K562 (cell line): Measurements from ENCODE around the gene DNASE2. TPM values are rescaled to one million over a fixed set of nuclear protein-coding genes. Genes with fewer than 3 reads are reported as not detected.

Experiments
- ATF7 ChIP-seq: fragments of 450-650 bp; IDR thresholded peaks from 2 replicates; pipeline ENCODE4 v1.7.1; 2014; ENCODE audit warnings: mild to moderate bottlenecking, moderate library complexity
- BRD4 ChIP-seq: fragments of 200-600 bp; sonication (generic); IDR thresholded peaks from 2 replicates; pipeline ENCODE4 v1.6.1; 2017; ENCODE audit warnings: inconsistent platforms
- GATAD2B ChIP-seq: fragments of 450-650 bp; IDR thresholded peaks from 2 replicates; pipeline ENCODE4 v1.6.1; 2017; ENCODE audit warnings: mild to moderate bottlenecking, borderline replicate concordance
- HDAC3 ChIP-seq: fragments of 450-650 bp; IDR thresholded peaks from 2 replicates; pipeline ENCODE4 v1.6.1; 2018; ENCODE audit warnings: borderline replicate concordance, mild to moderate bottlenecking, moderate library complexity; ENCODE audit not compliant: partially characterized antibody
- POLR2AphosphoS2 ChIP-seq: IDR thresholded peaks from 2 replicates; pipeline ENCODE4 v1.6.1; 2012; ENCODE audit warnings: low read length, improper control_type of control experiment
- POU5F1 ChIP-seq: fragments of 150-350 bp; IDR thresholded peaks from 2 replicates; pipeline ENCODE4 v1.6.1; 2014; ENCODE audit warnings: borderline replicate concordance, low read length, low read depth, mild to moderate bottlenecking; ENCODE audit not compliant: partially characterized antibody
- TCF3 ChIP-seq: sonication (generic); formaldehyde crosslinking; IDR thresholded peaks from 2 replicates; pipeline ENCODE4 v1.4.0; 2020; ENCODE audit warnings: mild to moderate bottlenecking, missing genetic modification reagents
- TCF7L2 ChIP-seq: fragments of 150-350 bp; IDR thresholded peaks from 2 replicates; pipeline ENCODE4 v1.6.1; 2016; ENCODE audit warnings: low read depth, mild to moderate bottlenecking, low read length, moderate library complexity
- TEAD4 ChIP-seq, 2 experiments: sonication (generic) in 1 of 2; formaldehyde crosslinking in 1 of 2; IDR thresholded peaks; 2 replicates each; pipeline versions ENCODE4 v1.6.1 to v1.8.0; 2012 to 2022; ENCODE audit warnings: borderline replicate concordance in 1 of 2, inconsistent platforms in 1 of 2, low read length in 1 of 2, mild to moderate bottlenecking in 1 of 2, missing genetic modification reagents in 1 of 2
- ZC3H8 ChIP-seq: fragments of 450-650 bp; IDR thresholded peaks from 2 replicates; pipeline ENCODE4 v1.6.1; 2017
- ZFP36 ChIP-seq: fragments of 150-350 bp; IDR thresholded peaks from 2 replicates; pipeline ENCODE4 v1.6.1; 2018; ENCODE audit warnings: low read length, low read depth; ENCODE audit not compliant: partially characterized antibody
- ZNF24 ChIP-seq: fragments of 450-650 bp; IDR thresholded peaks from 2 replicates; pipeline ENCODE4 v1.6.1; 2016
- ZNF316 ChIP-seq: fragments of 450-650 bp; IDR thresholded peaks from 2 replicates; pipeline ENCODE4 v1.6.1; 2016
- ZNF444 ChIP-seq: fragments of 250-450 bp; sonication (Bioruptor Pico); IDR thresholded peaks from 2 replicates; pipeline ENCODE4 v1.4.0; 2020; ENCODE audit warnings: mild to moderate bottlenecking, moderate library complexity
- ZNF707 ChIP-seq: fragments of 250-450 bp; sonication (Bioruptor Pico); conservative IDR thresholded peaks from 2 replicates; pipeline ENCODE4 v1.8.0; 2022; ENCODE audit warnings: inconsistent platforms, mild to moderate bottlenecking, moderate library complexity
- polyA plus RNA-seq, 8 experiments: library from polyadenylated mRNA; depleted of rRNA in 4 of 8; stranded (reverse) in 5 of 8; unstranded in 3 of 8; fragments of >200 nt; fragmentation: Nextera tagmentation in 2 of 8; fragmentation: Illumina TruSeq in 1 of 8; extraction: Ambion mirVana in 2 of 8; extraction: Trizol in 1 of 8; gene quantifications; 2 replicates each; pipeline versions ENCODE4 v1.2.1 to v1.2.3, GENCODE V29; 2011 to 2014; ENCODE audit warnings: inconsistent platforms in 1 of 8, missing spikeins in 1 of 8
- total RNA-seq, 7 experiments: library from RNA; depleted of rRNA in 6 of 7; stranded (reverse); fragments of >200 nt in 6 of 7; fragmentation: Illumina TruSeq in 2 of 7; extraction: Trizol in 2 of 7; gene quantifications; 2 replicates each; pipeline versions ENCODE4 v1.2.1 to v1.2.3, GENCODE V29; 2011 to 2021; ENCODE audit warnings: low replicate concordance in 1 of 7
- TF ChIP-seq, protein P1 (sequence below): sonication (generic); formaldehyde crosslinking; IDR thresholded peaks from 2 replicates; pipeline ENCODE4 v1.8.0; 2022; ENCODE audit warnings: missing genetic modification reagents, mild to moderate bottlenecking, borderline replicate concordance
- TF ChIP-seq, protein P2 (sequence below): fragments of 250-450 bp; sonication (Bioruptor Pico); IDR thresholded peaks from 2 replicates; pipeline ENCODE4 v1.4.0; 2020; ENCODE audit warnings: mild to moderate bottlenecking, moderate library complexity
- TF ChIP-seq, protein P3 (sequence below): fragments of 250-450 bp; sonication (Bioruptor Pico); IDR thresholded peaks from 2 replicates; pipeline ENCODE4 v1.8.0; 2022; ENCODE audit warnings: moderate library complexity, mild to moderate bottlenecking, inconsistent platforms
- TF ChIP-seq, protein P4 (sequence below): fragments of 150-350 bp; IDR thresholded peaks from 2 replicates; pipeline ENCODE4 v1.6.1; 2014; ENCODE audit warnings: low read depth, mild to moderate bottlenecking, low read length, borderline replicate concordance

DNASE2 gene
- total and polyA plus RNA-seq, 9 of the 15 experiments (the other 6 are each of a cell fraction or from before 2014, with no cell fraction given): 4.4 to 27.0 (median 20.2) TPM

DNA sequence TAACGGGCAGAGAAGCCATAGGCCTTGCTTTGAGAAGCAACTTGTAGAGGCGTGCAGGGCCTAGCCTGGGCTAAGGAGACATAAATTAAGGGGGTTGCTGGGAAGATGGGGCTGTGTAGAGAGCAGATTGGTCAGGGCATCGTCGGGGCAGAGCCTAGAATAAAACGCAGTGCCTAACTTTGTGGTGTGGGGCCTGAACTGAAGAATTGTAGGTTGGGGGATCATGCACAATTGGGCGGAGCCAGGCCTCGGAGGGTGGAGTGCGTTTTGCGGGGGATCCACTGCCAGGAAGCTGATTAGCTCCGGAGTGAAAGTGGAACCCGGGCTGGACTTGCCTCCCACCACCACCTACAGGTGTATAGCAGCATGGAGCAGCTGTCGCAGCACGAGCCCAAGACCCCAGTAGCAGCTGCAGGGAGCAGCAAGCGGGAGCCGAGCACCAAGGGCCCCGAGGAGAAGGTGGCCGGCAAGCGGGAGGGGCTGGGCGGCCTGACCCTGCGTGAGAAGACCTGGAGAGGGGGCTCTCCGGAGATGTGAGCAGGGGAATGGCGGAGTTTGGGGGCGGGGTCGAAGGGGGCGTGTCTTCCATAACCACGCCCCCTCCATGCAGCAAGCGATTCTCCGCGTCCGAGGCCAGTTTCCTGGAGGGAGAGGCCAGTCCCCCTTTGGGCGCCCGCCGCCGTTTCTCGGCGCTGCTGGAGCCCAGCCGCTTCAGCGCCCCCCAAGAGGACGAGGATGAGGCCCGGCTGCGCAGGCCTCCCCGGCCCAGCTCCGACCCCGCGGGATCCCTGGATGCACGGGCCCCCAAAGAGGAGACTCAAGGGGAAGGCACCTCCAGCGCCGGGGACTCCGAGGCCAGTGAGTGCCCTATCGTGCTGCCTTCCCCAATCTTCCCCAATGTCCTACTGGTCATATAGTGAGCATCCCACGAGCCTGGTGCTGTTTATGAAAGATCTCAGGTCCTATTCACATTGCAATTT is 13.8 kb downstream of the DNASE2 start (continued):
- TF ChIP-seq, protein P1, sequence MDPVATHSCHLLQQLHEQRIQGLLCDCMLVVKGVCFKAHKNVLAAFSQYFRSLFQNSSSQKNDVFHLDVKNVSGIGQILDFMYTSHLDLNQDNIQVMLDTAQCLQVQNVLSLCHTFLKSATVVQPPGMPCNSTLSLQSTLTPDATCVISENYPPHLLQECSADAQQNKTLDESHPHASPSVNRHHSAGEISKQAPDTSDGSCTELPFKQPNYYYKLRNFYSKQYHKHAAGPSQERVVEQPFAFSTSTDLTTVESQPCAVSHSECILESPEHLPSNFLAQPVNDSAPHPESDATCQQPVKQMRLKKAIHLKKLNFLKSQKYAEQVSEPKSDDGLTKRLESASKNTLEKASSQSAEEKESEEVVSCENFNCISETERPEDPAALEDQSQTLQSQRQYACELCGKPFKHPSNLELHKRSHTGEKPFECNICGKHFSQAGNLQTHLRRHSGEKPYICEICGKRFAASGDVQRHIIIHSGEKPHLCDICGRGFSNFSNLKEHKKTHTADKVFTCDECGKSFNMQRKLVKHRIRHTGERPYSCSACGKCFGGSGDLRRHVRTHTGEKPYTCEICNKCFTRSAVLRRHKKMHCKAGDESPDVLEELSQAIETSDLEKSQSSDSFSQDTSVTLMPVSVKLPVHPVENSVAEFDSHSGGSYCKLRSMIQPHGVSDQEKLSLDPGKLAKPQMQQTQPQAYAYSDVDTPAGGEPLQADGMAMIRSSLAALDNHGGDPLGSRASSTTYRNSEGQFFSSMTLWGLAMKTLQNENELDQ (CRISPR knock-in tag): no peak
- TF ChIP-seq ZFP36: no peak
- no peak for TF ChIP-seq POU5F1
- no peak for TF ChIP-seq TEAD4 (IDR thresholded peaks at IDR 0.05; ENCODE audit: low read length)
- no peak for TF ChIP-seq TEAD4 (CRISPR knock-in tag; IDR thresholded peaks at IDR 0.05; ENCODE audit: borderline replicate concordance)
- TF ChIP-seq ZNF24: no peak
- no peak for TF ChIP-seq POLR2AphosphoS2
- TF ChIP-seq BRD4: no peak
- TF ChIP-seq TCF7L2: no peak
- TF ChIP-seq HDAC3: no peak
- TF ChIP-seq ATF7: peak; percentile 47; the same call in 1 of the 2 replicates
- no peak for TF ChIP-seq ZNF444 (CRISPR knock-in tag)
- TF ChIP-seq, protein P2, sequence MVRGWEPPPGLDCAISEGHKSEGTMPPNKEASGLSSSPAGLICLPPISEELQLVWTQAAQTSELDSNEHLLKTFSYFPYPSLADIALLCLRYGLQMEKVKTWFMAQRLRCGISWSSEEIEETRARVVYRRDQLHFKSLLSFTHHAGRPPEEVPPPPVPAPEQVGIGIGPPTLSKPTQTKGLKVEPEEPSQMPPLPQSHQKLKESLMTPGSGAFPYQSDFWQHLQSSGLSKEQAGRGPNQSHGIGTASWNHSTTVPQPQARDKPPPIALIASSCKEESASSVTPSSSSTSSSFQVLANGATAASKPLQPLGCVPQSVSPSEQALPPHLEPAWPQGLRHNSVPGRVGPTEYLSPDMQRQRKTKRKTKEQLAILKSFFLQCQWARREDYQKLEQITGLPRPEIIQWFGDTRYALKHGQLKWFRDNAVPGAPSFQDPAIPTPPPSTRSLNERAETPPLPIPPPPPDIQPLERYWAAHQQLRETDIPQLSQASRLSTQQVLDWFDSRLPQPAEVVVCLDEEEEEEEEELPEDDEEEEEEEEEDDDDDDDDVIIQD: no peak
- 0 out of 2 replicates have a peak, but pooled peaks have one; percentile 4 for TF ChIP-seq TCF3 (CRISPR knock-in tag)
- TF ChIP-seq, protein P3, sequence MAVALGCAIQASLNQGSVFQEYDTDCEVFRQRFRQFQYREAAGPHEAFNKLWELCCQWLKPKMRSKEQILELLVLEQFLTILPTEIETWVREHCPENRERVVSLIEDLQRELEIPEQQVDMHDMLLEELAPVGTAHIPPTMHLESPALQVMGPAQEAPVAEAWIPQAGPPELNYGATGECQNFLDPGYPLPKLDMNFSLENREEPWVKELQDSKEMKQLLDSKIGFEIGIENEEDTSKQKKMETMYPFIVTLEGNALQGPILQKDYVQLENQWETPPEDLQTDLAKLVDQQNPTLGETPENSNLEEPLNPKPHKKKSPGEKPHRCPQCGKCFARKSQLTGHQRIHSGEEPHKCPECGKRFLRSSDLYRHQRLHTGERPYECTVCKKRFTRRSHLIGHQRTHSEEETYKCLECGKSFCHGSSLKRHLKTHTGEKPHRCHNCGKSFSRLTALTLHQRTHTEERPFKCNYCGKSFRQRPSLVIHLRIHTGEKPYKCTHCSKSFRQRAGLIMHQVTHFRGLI (CRISPR knock-in tag): no peak
- no peak for TF ChIP-seq ZC3H8
- TF ChIP-seq ZNF316: no peak
- TF ChIP-seq GATAD2B: no peak
- TF ChIP-seq ZNF707 (CRISPR knock-in tag): no peak
- TF ChIP-seq, protein P4, sequence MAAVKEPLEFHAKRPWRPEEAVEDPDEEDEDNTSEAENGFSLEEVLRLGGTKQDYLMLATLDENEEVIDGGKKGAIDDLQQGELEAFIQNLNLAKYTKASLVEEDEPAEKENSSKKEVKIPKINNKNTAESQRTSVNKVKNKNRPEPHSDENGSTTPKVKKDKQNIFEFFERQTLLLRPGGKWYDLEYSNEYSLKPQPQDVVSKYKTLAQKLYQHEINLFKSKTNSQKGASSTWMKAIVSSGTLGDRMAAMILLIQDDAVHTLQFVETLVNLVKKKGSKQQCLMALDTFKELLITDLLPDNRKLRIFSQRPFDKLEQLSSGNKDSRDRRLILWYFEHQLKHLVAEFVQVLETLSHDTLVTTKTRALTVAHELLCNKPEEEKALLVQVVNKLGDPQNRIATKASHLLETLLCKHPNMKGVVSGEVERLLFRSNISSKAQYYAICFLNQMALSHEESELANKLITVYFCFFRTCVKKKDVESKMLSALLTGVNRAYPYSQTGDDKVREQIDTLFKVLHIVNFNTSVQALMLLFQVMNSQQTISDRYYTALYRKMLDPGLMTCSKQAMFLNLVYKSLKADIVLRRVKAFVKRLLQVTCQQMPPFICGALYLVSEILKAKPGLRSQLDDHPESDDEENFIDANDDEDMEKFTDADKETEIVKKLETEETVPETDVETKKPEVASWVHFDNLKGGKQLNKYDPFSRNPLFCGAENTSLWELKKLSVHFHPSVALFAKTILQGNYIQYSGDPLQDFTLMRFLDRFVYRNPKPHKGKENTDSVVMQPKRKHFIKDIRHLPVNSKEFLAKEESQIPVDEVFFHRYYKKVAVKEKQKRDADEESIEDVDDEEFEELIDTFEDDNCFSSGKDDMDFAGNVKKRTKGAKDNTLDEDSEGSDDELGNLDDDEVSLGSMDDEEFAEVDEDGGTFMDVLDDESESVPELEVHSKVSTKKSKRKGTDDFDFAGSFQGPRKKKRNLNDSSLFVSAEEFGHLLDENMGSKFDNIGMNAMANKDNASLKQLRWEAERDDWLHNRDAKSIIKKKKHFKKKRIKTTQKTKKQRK: no peak
